Hepatocyte (in vitro differentiated cells): Measurements from ENCODE around the gene NPLOC4. TPM values are rescaled to one million over a fixed set of nuclear protein-coding genes. Genes with fewer than 3 reads are reported as not detected.

Source experiments
- DNase-seq: peaks from one replicate; pipeline ENCODE4 v3.0.0-alpha.2; 2016; ENCODE audit warnings: low spot score
- H2AFZ ChIP-seq: fragments of 200-600 bp; sonication (generic); 2 replicates; pipeline ENCODE4 v1.6.0; 2016; ENCODE audit warnings: antibody characterized with exemption, mild to moderate bottlenecking
- H3K27ac ChIP-seq: fragments of 200-600 bp; sonication (generic); 2 replicates; pipeline ENCODE4 v1.5.1; 2016; ENCODE audit warnings: mild to moderate bottlenecking
- H3K27me3 ChIP-seq: fragments of 200-600 bp; sonication (generic); 2 replicates; pipeline ENCODE4 v1.6.1; 2016
- H3K36me3 ChIP-seq: fragments of 200-600 bp; sonication (generic); replicated peaks from 2 replicates; pipeline ENCODE4 v1.5.1; 2016; ENCODE audit warnings: low read depth; ENCODE audit not compliant: insufficient read depth
- H3K4me1 ChIP-seq: fragments of 200-600 bp; sonication (generic); 2 replicates; pipeline ENCODE4 v1.5.1; 2016; ENCODE audit warnings: mild to moderate bottlenecking, moderate library complexity; ENCODE audit not compliant: insufficient read depth
- H3K4me2 ChIP-seq: fragments of 200-600 bp; sonication (generic); 2 replicates; pipeline ENCODE4 v1.6.0; 2016
- H3K4me3 ChIP-seq: fragments of 200-600 bp; sonication (generic); 2 replicates; pipeline ENCODE4 v1.5.1; 2016; ENCODE audit warnings: mild to moderate bottlenecking
- H3K79me2 ChIP-seq: fragments of 200-600 bp; sonication (generic); 2 replicates; pipeline ENCODE4 v1.6.0; 2017; ENCODE audit warnings: mild to moderate bottlenecking
- H3K9me2 ChIP-seq: fragments of 200-600 bp; sonication (generic); replicated peaks from 2 replicates; pipeline ENCODE4 v1.6.0; 2017; ENCODE audit warnings: mild to moderate bottlenecking; ENCODE audit not compliant: insufficient read depth
- H3K9me3 ChIP-seq: fragments of 200-600 bp; sonication (generic); 2 replicates; pipeline ENCODE4 v1.5.1; 2016; ENCODE audit warnings: low read depth, mild to moderate bottlenecking
- H4K20me1 ChIP-seq: fragments of 200-600 bp; sonication (generic); 2 replicates; pipeline ENCODE4 v1.6.0; 2016; ENCODE audit warnings: mild to moderate bottlenecking; ENCODE audit not compliant: insufficient read depth, poor library complexity, severe bottlenecking
- CTCF ChIP-seq: fragments of 200-600 bp; sonication (generic); IDR thresholded peaks from 2 replicates; pipeline ENCODE4 v1.5.1; 2016; ENCODE audit warnings: antibody characterized with exemption, mild to moderate bottlenecking; ENCODE audit not compliant: poor library complexity
- EZH2 ChIP-seq: fragments of 200-600 bp; sonication (generic); IDR thresholded peaks from 2 replicates; pipeline ENCODE4 v1.6.1; 2016; ENCODE audit warnings: antibody characterized with exemption, mild to moderate bottlenecking, borderline replicate concordance
- EZH2phosphoT487 ChIP-seq: fragments of 200-600 bp; sonication (generic); IDR thresholded peaks from one replicate; pipeline ENCODE4 v1.6.1; 2018; ENCODE audit warnings: antibody characterized with exemption, mild to moderate bottlenecking, low read depth, moderate library complexity; ENCODE audit not compliant: unreplicated experiment, severe bottlenecking
- WGBS: methylation state at CpG from one replicate; pipeline ENCODE4 v1.1.6; 2016; ENCODE audit warnings: low lambda C conversion rate; ENCODE audit errors: missing lambda C conversion rate; 5-methylcytosine and 5-hydroxymethylcytosine counted together
- polyA plus RNA-seq: library from polyadenylated mRNA; unstranded; fragments of >200 nt; fragmentation: Nextera tagmentation; extraction: Ambion mirVana; gene quantifications from 2 replicates; pipeline ENCODE4 v1.2.1, GENCODE V29; 2016
- total RNA-seq: library from RNA; depleted of rRNA; stranded (reverse); fragments of >200 nt; gene quantifications from 2 replicates; pipeline ENCODE4 v1.2.3, GENCODE V29; 2014

NPLOC4 gene
- total and polyA plus RNA-seq, 2 experiments from 2014 or later: 53.7 to 54.6 TPM

- H3K27me3 ChIP-seq: no peaks in the 10 kb centered on the region
- no peaks in the 10 kb centered on the region for H3K9me2 ChIP-seq
- TF ChIP-seq EZH2 (no peak), EZH2phosphoT487 (no peak), CTCF (no peak)
- no peaks in the 10 kb centered on the region for H3K36me3 ChIP-seq
- no peak overlapping the region for H3K4me3 ChIP-seq
- peaks cover 13% of the 10 kb centered on the region for H3K4me1 ChIP-seq
- no peak overlapping the region for H3K27ac ChIP-seq
- DNase-seq: no peak
- no peak overlapping the region for H2AFZ ChIP-seq
- H4K20me1 ChIP-seq: no peaks in the 10 kb centered on the region
- H3K4me2 ChIP-seq: no peak overlapping the region
- no peaks in the 10 kb centered on the region for H3K9me3 ChIP-seq
- H3K79me2 ChIP-seq: no peaks in the 10 kb centered on the region
- WGBS: 97% methylated on average over 4 of the region's 4 CpGs
These were observed 75.4 kb downstream of the NPLOC4 start for GRCh38 chr17:81561494-81561885.

- WGBS: 89% methylated on average over 26 of the region's 27 CpGs
- TF ChIP-seq EZH2: no peak
- no peak for TF ChIP-seq CTCF
- TF ChIP-seq EZH2phosphoT487: no peak
- peaks cover 7% of the 10 kb centered on the region for H3K4me1 ChIP-seq
- H3K36me3 ChIP-seq: no peaks in the 10 kb centered on the region
- no peaks in the 10 kb centered on the region for H3K27me3 ChIP-seq
- no peaks in the 10 kb centered on the region for H3K9me3 ChIP-seq
- no peak for DNase-seq
- no peaks in the 10 kb centered on the region for H3K79me2 ChIP-seq
- H2AFZ ChIP-seq: no peak overlapping the region
- no peaks in the 10 kb centered on the region for H4K20me1 ChIP-seq
- no peak overlapping the region for H3K4me3 ChIP-seq
- H3K9me2 ChIP-seq: no peaks in the 10 kb centered on the region
- H3K4me2 ChIP-seq: no peak overlapping the region
- H3K27ac ChIP-seq: no peak overlapping the region
These were observed 77.7 kb downstream of the NPLOC4 start for GRCh38 chr17:81558941-81559806.

- Histone ChIP-seq H3K4me3 (no peak overlapping the region), H3K4me1 (peaks cover 17% of the 10 kb centered on the region), H3K36me3 (no peaks in the 10 kb centered on the region), H3K27me3 (no peaks in the 10 kb centered on the region), H3K9me2 (no peaks in the 10 kb centered on the region), H3K27ac (no peak overlapping the region), H3K79me2 (peaks cover 3% of the 10 kb centered on the region), H3K9me3 (no peaks in the 10 kb centered on the region), H2AFZ (no peak overlapping the region), H4K20me1 (no peaks in the 10 kb centered on the region), H3K4me2 (no peak overlapping the region)
- TF ChIP-seq CTCF: no peak
- WGBS: 93% methylated on average over 12 of the region's 12 CpGs
- no peak for DNase-seq
These were observed 78.8 kb downstream of the NPLOC4 start for GRCh38 chr17:81558115-81558468.
